ENCODE results near the gene GRB2.
A peak's percentile ranks its signal among the peaks of the same experiment; 100 is the strongest.
"Not testable (repeated sequence)": the region's sequence is repeated elsewhere in the genome, so short reads cannot be mapped to it uniquely, and the experiment has no call there.

The GRB2 gene

GRCh38 chr17:75315541-75316243 lies 89.8 kb downstream of the GRB2 start:
- DNase-seq: no peak

DNA sequence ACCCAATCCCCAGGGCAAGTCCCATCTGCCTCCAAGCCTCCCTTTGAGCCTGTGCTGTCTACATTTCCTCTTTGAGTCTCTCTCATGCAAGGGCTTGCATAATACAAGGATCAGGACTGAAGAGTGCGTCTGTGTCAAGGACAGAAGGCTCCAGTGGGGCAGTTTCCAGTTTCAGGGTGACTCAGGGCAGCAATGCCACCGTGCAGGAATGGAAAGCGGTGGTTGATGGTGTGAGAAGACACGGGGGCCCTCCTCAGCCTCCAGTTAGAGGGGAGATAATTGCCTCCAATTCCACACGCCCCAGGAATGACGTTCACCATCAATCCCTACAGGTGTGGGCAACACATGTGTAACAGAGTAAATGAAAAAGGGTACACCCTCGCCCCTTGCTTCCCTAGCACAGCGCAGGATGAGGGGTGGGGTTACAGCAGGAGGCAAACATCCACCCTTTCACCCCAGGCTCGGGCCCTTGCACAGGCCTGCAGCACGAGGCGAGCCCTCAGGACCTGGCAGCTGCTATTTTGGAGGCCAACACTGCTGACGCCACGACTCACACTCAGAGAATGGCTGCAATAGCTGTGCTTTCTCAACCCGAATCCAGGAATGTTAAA lies 91.4 kb downstream of the GRB2 start:
- peak; percentile 31 for DNase-seq

DNA sequence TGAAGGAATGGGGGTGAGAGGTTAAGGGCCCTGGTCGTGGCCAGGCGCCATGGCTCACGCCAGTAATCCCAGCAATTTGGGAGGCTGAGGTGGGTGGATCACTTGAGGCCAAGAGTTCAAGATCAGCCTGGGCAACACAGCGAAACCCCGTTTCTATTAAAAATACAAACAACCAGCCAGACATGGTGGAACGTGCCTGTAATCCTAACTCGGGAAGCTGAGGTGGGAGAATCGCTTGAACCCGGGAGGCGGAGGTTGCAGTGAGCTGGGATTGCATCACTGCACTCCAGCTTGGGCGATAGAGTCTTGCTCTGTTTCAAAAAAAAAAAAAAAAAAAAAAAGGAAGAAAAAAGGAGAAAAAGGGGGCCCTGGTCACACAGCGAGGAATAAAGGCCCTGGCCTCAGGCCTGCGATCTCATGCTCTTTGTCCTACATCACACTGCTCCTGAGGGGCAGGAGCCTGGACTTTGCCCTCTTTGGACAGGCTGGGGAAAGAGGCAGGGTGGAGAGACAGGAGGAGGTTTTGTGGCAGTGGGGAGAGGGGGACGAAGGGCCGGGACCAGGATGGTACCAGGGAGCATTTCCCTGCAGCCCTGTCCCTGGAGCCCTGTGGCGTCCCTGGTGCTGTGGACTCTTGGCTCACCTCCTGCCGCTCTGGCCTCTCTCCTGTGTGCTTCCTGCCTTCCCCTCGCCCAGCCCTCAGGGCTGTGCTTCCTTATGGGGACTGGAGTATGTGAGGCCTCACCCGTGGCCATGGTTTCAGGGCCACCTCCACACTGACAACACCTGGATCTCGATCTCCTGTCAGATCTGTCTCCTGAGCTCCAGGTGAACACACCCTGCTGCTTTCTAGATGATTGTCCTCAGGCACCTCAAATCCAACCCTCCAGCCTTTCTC lies 96.5 kb downstream of the GRB2 start:
- no peak for DNase-seq

DNA sequence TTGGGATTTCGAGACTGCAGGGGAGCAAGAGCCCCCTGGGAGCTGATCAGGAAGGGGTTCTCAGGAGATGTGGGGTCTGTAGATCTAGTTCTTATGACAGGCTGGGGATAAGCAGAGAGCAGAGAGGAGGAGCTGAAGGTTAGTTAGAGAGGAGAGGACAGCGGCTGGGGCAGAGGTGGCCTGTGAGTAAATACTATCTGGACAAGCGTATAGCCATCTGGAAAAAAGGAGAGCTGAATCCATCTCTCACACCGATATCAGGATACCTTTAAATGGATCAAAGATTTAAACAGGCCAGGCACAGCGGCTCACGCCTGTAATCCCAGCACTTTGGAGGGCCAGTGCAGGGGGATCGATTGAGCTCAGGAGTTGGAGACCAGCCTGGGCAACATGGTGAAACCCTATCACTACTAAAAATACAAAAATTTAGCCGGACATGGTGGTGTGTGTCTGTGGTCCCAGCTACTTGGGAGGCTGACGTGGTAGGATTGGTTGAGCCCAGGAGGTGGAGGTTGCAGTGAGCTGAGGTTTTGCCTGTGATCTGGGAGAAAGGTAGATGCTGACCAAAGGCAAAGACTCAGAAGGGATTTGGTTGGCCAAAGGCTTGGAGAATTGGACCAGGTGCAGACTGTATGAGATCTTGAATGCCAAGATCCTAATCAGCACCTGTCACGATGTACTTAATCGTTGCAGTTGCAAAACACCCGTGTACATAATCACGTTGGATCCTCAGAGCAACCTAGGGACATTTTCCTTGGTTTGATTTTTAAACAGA lies 97.3 kb downstream of the GRB2 start:
- DNase-seq: no peak

DNA sequence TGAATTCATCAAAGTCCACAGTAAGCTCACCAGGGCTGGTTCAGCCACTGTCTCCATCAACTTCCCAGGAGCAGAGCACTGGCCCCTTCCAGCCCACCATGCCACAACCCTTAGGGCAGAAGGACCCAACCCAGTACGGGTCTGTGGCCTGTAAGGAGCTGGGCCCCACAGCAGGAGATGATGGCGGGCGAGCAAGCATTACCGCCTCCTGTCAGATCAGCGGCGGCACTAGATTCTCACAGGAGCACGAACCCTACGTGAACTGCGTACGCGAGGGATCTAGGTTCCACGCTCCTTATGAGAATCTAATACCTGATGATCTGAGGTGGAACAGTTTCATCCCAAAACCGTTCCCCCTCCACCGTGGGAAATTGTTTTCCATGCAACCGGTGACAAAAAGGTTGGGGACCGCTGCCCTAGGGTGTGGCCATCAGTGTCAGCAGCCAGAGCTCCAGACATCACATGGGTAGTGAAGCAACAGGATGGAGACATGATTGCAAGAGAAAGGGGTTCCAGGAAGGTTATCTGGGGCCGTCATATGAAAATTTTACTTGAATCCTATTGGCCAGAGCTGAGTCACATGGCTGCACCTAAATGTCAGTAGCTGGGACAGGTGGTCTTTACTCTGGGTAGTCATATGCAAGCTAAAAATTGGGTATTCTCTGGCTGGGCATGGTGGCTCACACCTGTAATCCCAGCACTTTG lies 103.8 kb downstream of the GRB2 start:
- DNase-seq: no peak

DNA sequence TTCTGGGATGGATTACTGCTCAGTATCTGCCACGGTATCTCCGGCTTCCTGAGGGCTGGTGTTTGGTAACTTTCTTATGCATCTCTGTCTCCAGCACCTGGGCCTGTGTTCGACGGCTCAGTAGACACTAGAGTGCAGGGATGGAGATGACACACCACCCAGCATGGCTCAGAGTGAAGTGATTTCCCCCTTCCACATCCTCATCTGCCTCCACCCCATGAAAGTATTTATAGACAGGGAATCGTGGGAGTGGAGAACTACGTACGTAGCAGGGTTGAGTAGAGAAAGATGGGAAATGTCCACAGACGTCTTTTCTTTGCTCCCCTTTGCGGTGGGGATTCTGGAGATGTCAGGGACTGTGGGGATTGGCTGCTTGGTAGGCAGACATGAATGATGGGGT lies 104.4 kb downstream of the GRB2 start:
- DNase-seq: no peak

- DNase-seq: no peak
Measured at GRCh38 chr17:75300280-75300679, 105.2 kb downstream of the GRB2 start.

GRCh38 chr17:75295201-75296158 lies 110.0 kb downstream of the GRB2 start:
- DNase-seq: no peak

- not testable (repeated sequence) for DNase-seq
Measured at GRCh38 chr17:75292810-75293448, 112.5 kb downstream of the GRB2 start.

GRCh38 chr17:75289832-75290337 lies 115.6 kb downstream of the GRB2 start:
- peak; percentile 52 for DNase-seq

DNA sequence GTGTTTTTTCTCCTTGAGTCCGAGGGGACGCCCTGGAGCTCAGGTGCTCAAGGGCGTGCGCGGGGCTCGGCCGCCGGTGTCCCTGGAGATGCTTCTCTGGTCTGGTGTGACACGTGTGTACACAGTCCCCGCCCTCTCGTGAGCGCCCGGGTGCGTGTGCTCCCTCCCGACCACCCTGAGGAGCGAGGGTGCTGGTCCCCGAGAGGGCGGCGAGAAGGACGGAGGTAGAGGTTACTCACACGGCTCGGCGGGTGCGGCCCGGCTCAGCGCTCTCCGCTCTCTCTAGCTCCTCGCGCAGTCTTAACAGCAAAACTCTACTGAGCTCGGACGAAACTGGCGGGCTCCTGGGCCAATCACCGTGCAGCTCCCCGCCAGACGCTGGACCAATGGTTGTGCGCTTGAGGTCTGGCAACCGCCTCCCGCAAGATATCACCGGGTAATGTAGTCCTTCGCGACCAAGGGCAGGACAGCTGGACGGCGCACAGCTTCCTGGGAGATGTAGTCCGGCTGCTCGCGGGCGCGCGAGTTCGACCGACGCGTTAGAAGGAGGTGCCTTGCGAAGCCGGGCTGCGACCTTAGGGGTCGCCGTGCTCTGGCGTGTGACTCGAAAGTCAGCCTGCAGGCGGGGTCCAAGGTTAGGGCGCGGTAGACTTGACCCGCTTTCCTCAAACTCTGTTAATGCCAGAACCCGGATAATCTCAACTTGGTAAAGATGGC lies 116.2 kb downstream of the GRB2 start, which contains the start of gene SLC25A19:
Gene SLC25A19 (minus strand): TSS at position 319 of the 717 bp plus-strand sequence. CDS start 2,669 bp downstream, outside the sequence.
- peak; percentile 99 for DNase-seq

GRCh38 chr17:75288770-75289114 lies 116.7 kb downstream of the GRB2 start:
- DNase-seq: no peak

DNA sequence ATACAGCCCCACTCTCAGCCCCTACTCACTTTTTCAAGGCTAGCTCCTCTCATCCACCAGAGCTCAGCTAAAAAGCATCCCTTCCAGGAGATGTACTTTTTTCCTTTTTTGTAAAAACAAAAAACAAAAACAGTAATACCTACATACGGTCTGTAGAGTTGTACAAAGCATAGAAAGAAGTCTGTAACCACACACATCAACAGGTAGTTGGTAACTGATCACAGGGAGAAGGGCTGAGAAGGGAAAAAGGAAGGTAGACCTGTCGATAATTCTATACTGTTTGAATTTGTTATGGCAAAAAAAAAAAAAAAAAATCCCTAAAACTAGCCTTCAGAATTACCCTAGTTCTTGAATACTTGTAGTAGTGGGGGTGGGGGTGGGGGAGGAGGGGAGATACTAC lies 117.1 kb downstream of the GRB2 start:
- DNase-seq: no peak

- no peak for DNase-seq
Measured at GRCh38 chr17:75287221-75287620, 118.3 kb downstream of the GRB2 start.

- no peak for DNase-seq
Measured at GRCh38 chr17:75285123-75285522, 120.4 kb downstream of the GRB2 start.

GRCh38 chr17:75280189-75280588 lies 125.3 kb downstream of the GRB2 start:
- DNase-seq: not testable (repeated sequence)

- peak; percentile 51 for DNase-seq
Measured at GRCh38 chr17:75277664-75278071, 127.8 kb downstream of the GRB2 start.

- DNase-seq: peak; percentile 61
Measured at GRCh38 chr17:75273977-75274708, 131.3 kb downstream of the GRB2 start.

DNA sequence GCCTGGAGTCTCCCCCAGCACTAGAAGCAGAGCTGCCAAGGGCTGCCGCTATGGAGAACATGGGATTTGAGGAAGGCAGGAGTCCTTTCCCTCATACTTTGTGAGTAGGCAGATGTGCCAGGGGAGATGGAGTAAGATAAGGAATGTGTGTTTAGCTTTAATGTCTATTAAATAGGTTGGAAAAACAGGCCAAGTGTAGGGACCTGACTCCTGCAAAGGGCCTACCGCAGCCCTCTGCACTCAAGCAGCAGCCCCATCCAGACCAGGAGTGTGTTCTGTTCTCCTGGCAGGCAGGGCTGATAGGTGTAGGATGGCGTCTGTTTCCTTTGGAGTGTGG lies 132.7 kb downstream of the GRB2 start:
- DNase-seq: no peak

All from fibroblast of skin of right biceps (primary cell).